HG03575 (cell line): ENCODE results near the gene SF3B1.
"Not testable (repeated sequence)": the region's sequence is repeated elsewhere in the genome, so short reads cannot be mapped to it uniquely, and the experiment has no call there.

ENCODE experiments used
- ATAC-seq: cut with Tn5 transposase; IDR thresholded peaks from one replicate; pipeline ENCODE4 v1.9.1; 2021; ENCODE audit not compliant: unreplicated experiment, insufficient number of reproducible peaks, low FRiP score; ENCODE audit errors: extremely low read depth

The SF3B1 gene

GRCh38 chr2:197435598-197436420 lies 981 bp upstream of the SF3B1 start:
- ATAC-seq = no peak

GRCh38 chr2:197433780-197434438 lies 919 bp downstream of the SF3B1 start:
- no peak for ATAC-seq

GRCh38 chr2:197432527-197432926 lies 2.3 kb downstream of the SF3B1 start:
- not testable (repeated sequence) for ATAC-seq

GRCh38 chr2:197431858-197432257 lies 3.0 kb downstream of the SF3B1 start:
- ATAC-seq = no peak

GRCh38 chr2:197427986-197428385 lies 6.8 kb downstream of the SF3B1 start:
- ATAC-seq = no peak

GRCh38 chr2:197426723-197427603 lies 7.9 kb downstream of the SF3B1 start:
- ATAC-seq = no peak

- ATAC-seq = no peak
Observed at GRCh38 chr2:197425550-197425949, 9.3 kb downstream of the SF3B1 start.

- ATAC-seq = no peak
Observed at GRCh38 chr2:197423307-197423706, 11.5 kb downstream of the SF3B1 start.

- ATAC-seq = no peak
Observed at GRCh38 chr2:197419438-197419837, 15.4 kb downstream of the SF3B1 start.

GRCh38 chr2:197416268-197416667 lies 18.6 kb downstream of the SF3B1 start:
- no peak for ATAC-seq

- no peak for ATAC-seq
Observed at GRCh38 chr2:197414515-197414914, 20.3 kb downstream of the SF3B1 start.

GRCh38 chr2:197414039-197414438 lies 20.8 kb downstream of the SF3B1 start:
- ATAC-seq = no peak

- no peak for ATAC-seq
Observed at GRCh38 chr2:197405582-197405981, 29.2 kb downstream of the SF3B1 start.

- no peak for ATAC-seq
Observed at GRCh38 chr2:197399887-197400540, 34.8 kb downstream of the SF3B1 start.

- ATAC-seq = no peak
Observed at GRCh38 chr2:197398913-197399312, 35.9 kb downstream of the SF3B1 start.

GRCh38 chr2:197391220-197391717 lies 43.6 kb downstream of the SF3B1 start:
- no peak for ATAC-seq

- no peak for ATAC-seq
Observed at GRCh38 chr2:197388866-197389587, 45.8 kb downstream of the SF3B1 start.

GRCh38 chr2:197387179-197387578 lies 47.6 kb downstream of the SF3B1 start:
- ATAC-seq = no peak
